ENCODE data around the gene CBX5. TPM values are rescaled to one million over a fixed set of nuclear protein-coding genes. Genes with fewer than 3 reads are reported as not detected.

Gene CBX5
- total and polyA plus RNA-seq, 10 of the 15 experiments (the other 5 are each of a cell fraction or from before 2014, with no cell fraction given), result 46.7 to 138 (median 74.6) TPM

GRCh38 chr12:54270345-54270744 is 9.6 kb downstream of the CBX5 start:
- no peaks in the 10 kb centered on the region for H3K9me3 ChIP-seq (replicated peaks; ENCODE audit: control insufficient read depth, insufficient read depth, low read length)
- no peak overlapping the region for H3K9ac ChIP-seq (ENCODE audit: control insufficient read depth, insufficient read depth, low read length)
- RAD21 ChIA-PET (ENCODE audit: unreplicated experiment), result no interaction called here
- no peak for FAIRE-seq
- peaks cover 42% of the 10 kb centered on the region for H3K79me2 ChIP-seq (ENCODE audit: control insufficient read depth, insufficient read depth, low read length)
- BruUV-seq (replicated peaks), result no TSS peak
- intact Hi-C loops (cut with micrococcal nuclease; ENCODE audit: unreplicated experiment) (no loop called here), in situ Hi-C loops (cut with MboI) (no loop called here)
- H3K4me2 ChIP-seq (ENCODE audit: control insufficient read depth, insufficient read depth), result no peak overlapping the region
- no peak for TF ChIP-seq ZZZ3 (IDR thresholded peaks at IDR 0.05; ENCODE audit: control insufficient read depth, insufficient read length, low read depth)
- no peak for TF ChIP-seq GATAD2B (conservative IDR thresholded peaks at IDR 0.05; ENCODE audit: low read depth)
- TF ChIP-seq, protein P1, sequence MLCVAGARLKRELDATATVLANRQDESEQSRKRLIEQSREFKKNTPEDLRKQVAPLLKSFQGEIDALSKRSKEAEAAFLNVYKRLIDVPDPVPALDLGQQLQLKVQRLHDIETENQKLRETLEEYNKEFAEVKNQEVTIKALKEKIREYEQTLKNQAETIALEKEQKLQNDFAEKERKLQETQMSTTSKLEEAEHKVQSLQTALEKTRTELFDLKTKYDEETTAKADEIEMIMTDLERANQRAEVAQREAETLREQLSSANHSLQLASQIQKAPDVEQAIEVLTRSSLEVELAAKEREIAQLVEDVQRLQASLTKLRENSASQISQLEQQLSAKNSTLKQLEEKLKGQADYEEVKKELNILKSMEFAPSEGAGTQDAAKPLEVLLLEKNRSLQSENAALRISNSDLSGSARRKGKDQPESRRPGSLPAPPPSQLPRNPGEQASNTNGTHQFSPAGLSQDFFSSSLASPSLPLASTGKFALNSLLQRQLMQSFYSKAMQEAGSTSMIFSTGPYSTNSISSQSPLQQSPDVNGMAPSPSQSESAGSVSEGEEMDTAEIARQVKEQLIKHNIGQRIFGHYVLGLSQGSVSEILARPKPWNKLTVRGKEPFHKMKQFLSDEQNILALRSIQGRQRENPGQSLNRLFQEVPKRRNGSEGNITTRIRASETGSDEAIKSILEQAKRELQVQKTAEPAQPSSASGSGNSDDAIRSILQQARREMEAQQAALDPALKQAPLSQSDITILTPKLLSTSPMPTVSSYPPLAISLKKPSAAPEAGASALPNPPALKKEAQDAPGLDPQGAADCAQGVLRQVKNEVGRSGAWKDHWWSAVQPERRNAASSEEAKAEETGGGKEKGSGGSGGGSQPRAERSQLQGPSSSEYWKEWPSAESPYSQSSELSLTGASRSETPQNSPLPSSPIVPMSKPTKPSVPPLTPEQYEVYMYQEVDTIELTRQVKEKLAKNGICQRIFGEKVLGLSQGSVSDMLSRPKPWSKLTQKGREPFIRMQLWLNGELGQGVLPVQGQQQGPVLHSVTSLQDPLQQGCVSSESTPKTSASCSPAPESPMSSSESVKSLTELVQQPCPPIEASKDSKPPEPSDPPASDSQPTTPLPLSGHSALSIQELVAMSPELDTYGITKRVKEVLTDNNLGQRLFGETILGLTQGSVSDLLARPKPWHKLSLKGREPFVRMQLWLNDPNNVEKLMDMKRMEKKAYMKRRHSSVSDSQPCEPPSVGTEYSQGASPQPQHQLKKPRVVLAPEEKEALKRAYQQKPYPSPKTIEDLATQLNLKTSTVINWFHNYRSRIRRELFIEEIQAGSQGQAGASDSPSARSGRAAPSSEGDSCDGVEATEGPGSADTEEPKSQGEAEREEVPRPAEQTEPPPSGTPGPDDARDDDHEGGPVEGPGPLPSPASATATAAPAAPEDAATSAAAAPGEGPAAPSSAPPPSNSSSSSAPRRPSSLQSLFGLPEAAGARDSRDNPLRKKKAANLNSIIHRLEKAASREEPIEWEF (IDR thresholded peaks at IDR 0.05; ENCODE audit: insufficient replicate concordance, low read depth, low read length), result no peak
- TF ChIP-seq LARP7 (IDR thresholded peaks at IDR 0.05), result no peak
- no peak for TF ChIP-seq RFX5 (IDR thresholded peaks at IDR 0.05; ENCODE audit: low read depth, low read length)
- no peak for TF ChIP-seq BMI1 (IDR thresholded peaks at IDR 0.05; ENCODE audit: borderline replicate concordance)
- no peak for TF ChIP-seq ZNF217 (IDR thresholded peaks at IDR 0.05)
- no peak for TF ChIP-seq HCFC1 (IDR thresholded peaks at IDR 0.05; ENCODE audit: low read length)
- TF ChIP-seq ZSCAN29 (IDR thresholded peaks at IDR 0.05), result no peak
- no peak for TF ChIP-seq CREM (IDR thresholded peaks at IDR 0.05; ENCODE audit: low read depth)
- TF ChIP-seq FOXK2 (IDR thresholded peaks at IDR 0.05), result no peak
- no peak for TF ChIP-seq EZH2 (IDR thresholded peaks at IDR 0.05; ENCODE audit: borderline replicate concordance, control insufficient read depth, low read depth, low read length)
- no peak for TF ChIP-seq ZBED1 (IDR thresholded peaks at IDR 0.05; ENCODE audit: borderline replicate concordance)
- TF ChIP-seq HDAC6 (IDR thresholded peaks at IDR 0.05; ENCODE audit: unreplicated experiment), result no peak
- TF ChIP-seq NR2C1 (IDR thresholded peaks at IDR 0.05), result no peak
- no peak overlapping the region for H3K4me3 ChIP-seq
- SMC1A ChIA-PET (ENCODE audit: uncharacterized antibody, unreplicated experiment), result no interaction called here
- H3K36me3 ChIP-seq (ENCODE audit: control insufficient read depth in 2 of 2, insufficient read depth in 2 of 2, low read length in 1 of 2), result peaks cover 0 to 7% of the 10 kb centered on the region in 2 experiments; a peak in 2 of 4 replicates
- no peak for ATAC-seq
- no peak overlapping the region for H3K27ac ChIP-seq (ENCODE audit: control insufficient read depth, insufficient read depth)
- no peak overlapping the region for H2AFZ ChIP-seq (ENCODE audit: control insufficient read depth, low read depth, low read length)
- CTCF ChIA-PET, result interaction anchor here (0.6 to 8.4 kb wide), 2 partner anchors 18 to 55 kb away, joined by 3 to 49 read pairs; partner anchors contain the start of gene COPZ1
- POLR2A ChIA-PET, result interaction anchor here (1.2 to 1.5 kb wide), 2 partner anchors 11 to 19 kb away, joined by 3 read pairs; no protein-coding TSS in a partner anchor
- DNase-seq (ENCODE audit: low read depth, low spot score), result no peak
- WGBS (ENCODE audit: insufficient coverage, insufficient replicate concordance, low lambda C conversion rate, missing lambda C conversion rate), result 28% methylated on average over 2 of the region's 2 CpGs
- H3K4me1 ChIP-seq (ENCODE audit: control insufficient read depth, insufficient read depth, low read length), result peaks cover 11% of the 10 kb centered on the region
- no peaks in the 10 kb centered on the region for H4K20me1 ChIP-seq (ENCODE audit: control insufficient read depth, insufficient read depth)
- no peaks in the 10 kb centered on the region for H3K27me3 ChIP-seq (replicated peaks in 1 of 2; ENCODE audit: control insufficient read depth in 2 of 2, insufficient read depth in 2 of 2, low read length in 1 of 2)

Data from GM12878 (cell line).